Gastrocnemius medialis (tissue), 4 donors: ENCODE measurements around the gene OR2A42.
"Not testable (repeated sequence)": the region's sequence is repeated elsewhere in the genome, so short reads cannot be mapped to it uniquely, and the experiment has no call there.

Experiments
- CTCF ChIP-seq, 5 experiments: fragments of 450-650 bp in 3 of 5; fragments of 200-600 bp in 2 of 5; sonication (generic) in 2 of 5; IDR thresholded peaks in 4 of 5; conservative IDR thresholded peaks in 1 of 5; 1 replicate in 4 of 5; 2 replicates in 1 of 5; pipeline ENCODE4 v1.5.1; 2016 to 2019; ENCODE audit warnings: antibody characterized with exemption in 5 of 5, mild to moderate bottlenecking in 3 of 5, moderate library complexity in 3 of 5
- POLR2A ChIP-seq, 2 donors: fragments of 450-650 bp; IDR thresholded peaks; one replicate each; pipeline ENCODE4 v1.6.1; 2017; ENCODE audit warnings: antibody characterized with exemption in 2 of 2, mild to moderate bottlenecking in 2 of 2, moderate library complexity in 2 of 2

GRCh38 chr7:144239365-144239764 is at the start of gene OR2A42:
- TF ChIP-seq CTCF (IDR thresholded peaks at IDR 0.05 in 4 of 5, conservative IDR thresholded peaks at IDR 0.05 in 1 of 5); POLR2A (IDR thresholded peaks at IDR 0.05): not testable (repeated sequence)
